Measurements from ENCODE around the gene PYGB. TPM values are rescaled to one million over a fixed set of nuclear protein-coding genes. Genes with fewer than 3 reads are reported as not detected.

Gene PYGB
- total RNA-seq, 2 experiments from 2014 or later: 26.3 to 27.5 TPM

DNA sequence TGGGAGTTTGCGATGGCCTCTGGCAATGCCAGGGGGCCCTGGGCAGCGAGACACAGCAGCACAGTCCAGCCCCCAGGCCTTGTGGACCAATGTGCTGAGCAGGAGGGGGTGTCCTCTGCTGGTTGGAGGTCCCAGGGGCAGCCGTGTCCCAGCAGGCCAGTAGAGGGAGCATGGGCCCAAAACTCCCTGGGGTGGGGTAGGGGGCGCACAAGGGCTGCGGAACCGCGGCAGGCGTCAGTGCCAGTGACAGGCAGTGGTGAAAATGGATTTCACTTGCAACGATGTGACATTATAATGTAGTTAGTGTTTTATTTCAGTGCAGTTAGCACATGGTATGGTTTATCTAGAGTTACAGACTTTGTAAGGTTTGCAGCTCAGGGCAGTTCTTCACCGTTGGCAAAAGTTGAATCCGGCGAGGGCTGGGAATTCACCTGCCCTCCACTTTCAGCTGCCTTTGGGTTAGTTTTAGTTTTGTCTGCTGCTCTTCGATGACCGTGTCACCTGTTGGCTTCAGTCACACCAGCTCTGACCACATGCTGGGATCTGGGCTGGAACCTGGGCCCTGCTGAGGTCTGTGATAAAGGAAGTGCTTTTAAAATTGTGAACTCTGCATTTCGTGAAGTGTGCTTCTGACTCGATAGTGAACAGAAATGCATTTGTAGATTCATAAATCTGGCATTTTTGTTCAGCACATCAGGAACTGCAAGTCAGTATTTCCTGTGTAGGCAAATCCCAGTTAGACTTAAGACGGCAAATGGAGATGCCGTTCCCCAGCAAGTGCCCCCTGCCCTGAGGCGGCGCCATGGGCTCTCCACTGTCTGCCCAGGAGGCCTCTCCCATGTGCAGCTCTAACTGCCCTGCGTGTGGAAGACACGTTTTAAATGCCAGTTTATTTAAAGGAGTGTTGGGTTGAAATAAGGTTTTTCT lies 46.8 kb downstream of the PYGB start:
- no peaks in the 10 kb centered on the region for H3K27me3 ChIP-seq (ENCODE audit: control insufficient read depth in 1 of 2, insufficient read depth in 2 of 2, low read length in 2 of 2)
- H3K36me3 ChIP-seq (ENCODE audit: insufficient read depth, low read length): peaks cover 40% of the 10 kb centered on the region
- H3K4me1 ChIP-seq (ENCODE audit: insufficient read depth, low read length): peaks cover 5% of the 10 kb centered on the region
- Mint-ChIP-seq H3K27ac (peak overlapping the region; percentile 39), H3K9me3 (no peaks in the 10 kb centered on the region), H3K4me1 (ENCODE audit: low read depth) (no peaks in the 10 kb centered on the region), H3K36me3 (ENCODE audit: low read depth) (peaks cover 30% of the 10 kb centered on the region), H3K27me3 (no peaks in the 10 kb centered on the region), H3K4me3 (no peak overlapping the region)
- CTCF ChIA-PET: interaction anchor here (0.8 to 2.5 kb wide), 4 partner anchors 14 to 113 kb away, joined by 3 to 15 read pairs (median 4); partner anchors contain the start of gene GINS1
- intact Hi-C loops (cut with DNase I, micrococcal nuclease): loop anchor here (1.0 to 10.0 kb wide), 4 partner anchors 100 to 300 kb away; partner anchors contain the start of genes APMAP (in 1 of the 2) and ENTPD6 (in 1 of the 2)
- peak; percentile 37 to 79 (median 59) for DNase-seq
- ATAC-seq (ENCODE audit: poor library complexity): peak; percentile 84
- TF ChIP-seq, protein P1, sequence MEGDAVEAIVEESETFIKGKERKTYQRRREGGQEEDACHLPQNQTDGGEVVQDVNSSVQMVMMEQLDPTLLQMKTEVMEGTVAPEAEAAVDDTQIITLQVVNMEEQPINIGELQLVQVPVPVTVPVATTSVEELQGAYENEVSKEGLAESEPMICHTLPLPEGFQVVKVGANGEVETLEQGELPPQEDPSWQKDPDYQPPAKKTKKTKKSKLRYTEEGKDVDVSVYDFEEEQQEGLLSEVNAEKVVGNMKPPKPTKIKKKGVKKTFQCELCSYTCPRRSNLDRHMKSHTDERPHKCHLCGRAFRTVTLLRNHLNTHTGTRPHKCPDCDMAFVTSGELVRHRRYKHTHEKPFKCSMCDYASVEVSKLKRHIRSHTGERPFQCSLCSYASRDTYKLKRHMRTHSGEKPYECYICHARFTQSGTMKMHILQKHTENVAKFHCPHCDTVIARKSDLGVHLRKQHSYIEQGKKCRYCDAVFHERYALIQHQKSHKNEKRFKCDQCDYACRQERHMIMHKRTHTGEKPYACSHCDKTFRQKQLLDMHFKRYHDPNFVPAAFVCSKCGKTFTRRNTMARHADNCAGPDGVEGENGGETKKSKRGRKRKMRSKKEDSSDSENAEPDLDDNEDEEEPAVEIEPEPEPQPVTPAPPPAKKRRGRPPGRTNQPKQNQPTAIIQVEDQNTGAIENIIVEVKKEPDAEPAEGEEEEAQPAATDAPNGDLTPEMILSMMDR (IDR thresholded peaks at IDR 0.05): peak; percentile 83
- H3K9me3 ChIP-seq (ENCODE audit: control insufficient read depth in 1 of 2, insufficient read depth in 1 of 2, low read length in 2 of 2): no peaks in the 10 kb centered on the region
- no peak overlapping the region for H3K4me3 ChIP-seq (ENCODE audit: low read length)
- H3K27ac ChIP-seq (ENCODE audit: low read depth in 1 of 2, low read length in 2 of 2): no peak overlapping the region
- POLR2A ChIA-PET: no interaction called here

DNA sequence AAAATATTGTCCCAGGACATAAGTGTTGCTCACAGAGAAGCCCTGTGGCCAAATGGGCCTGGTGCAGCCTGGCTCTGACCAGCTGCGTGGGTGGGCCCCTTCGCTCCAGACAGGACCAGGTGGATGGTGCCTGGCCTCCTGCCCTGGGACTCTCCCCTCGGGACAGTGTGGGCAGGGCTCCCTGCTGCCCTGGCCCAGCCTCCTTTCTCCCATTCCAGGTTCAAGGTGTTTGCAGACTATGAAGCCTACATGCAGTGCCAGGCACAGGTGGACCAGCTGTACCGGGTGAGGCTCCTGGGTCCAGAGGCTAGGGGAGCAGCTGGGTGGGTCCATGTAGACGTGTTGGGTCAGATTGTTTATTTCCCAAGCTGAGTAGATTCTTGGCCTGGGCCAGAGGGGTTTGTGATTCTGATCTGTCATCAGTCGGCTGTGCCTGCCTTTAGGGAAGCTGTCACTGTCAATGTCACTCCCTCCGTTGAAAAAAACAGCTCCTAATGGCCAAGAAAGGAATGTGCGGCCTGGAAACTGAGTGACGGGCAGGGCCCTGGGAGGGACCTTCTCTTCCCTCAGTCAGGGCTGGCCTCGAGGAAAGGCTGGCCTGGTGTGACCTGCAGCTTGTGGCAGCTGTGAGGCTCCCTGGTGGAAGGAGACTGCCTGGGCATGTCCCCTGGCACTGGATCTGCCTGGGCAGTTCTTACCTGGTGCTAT lies 47.7 kb downstream of the PYGB start:
- Mint-ChIP-seq H3K27ac (peak overlapping the region; percentile 42), H3K4me1 (ENCODE audit: low read depth) (no peaks in the 10 kb centered on the region), H3K4me3 (no peak overlapping the region), H3K36me3 (ENCODE audit: low read depth) (peaks cover 27% of the 10 kb centered on the region), H3K9me3 (no peaks in the 10 kb centered on the region), H3K27me3 (no peaks in the 10 kb centered on the region)
- Histone ChIP-seq H3K9me3 (ENCODE audit: control insufficient read depth in 1 of 2, insufficient read depth in 1 of 2, low read length in 2 of 2) (no peaks in the 10 kb centered on the region), H3K27ac (ENCODE audit: low read depth in 1 of 2, low read length in 2 of 2) (no peak overlapping the region), H3K36me3 (ENCODE audit: insufficient read depth, low read length) (peaks cover 36% of the 10 kb centered on the region), H3K27me3 (ENCODE audit: control insufficient read depth in 1 of 2, insufficient read depth in 2 of 2, low read length in 2 of 2) (no peaks in the 10 kb centered on the region), H3K4me3 (ENCODE audit: low read length) (no peak overlapping the region), H3K4me1 (ENCODE audit: insufficient read depth, low read length) (peaks cover 5% of the 10 kb centered on the region)
- TF ChIP-seq, protein P1 (IDR thresholded peaks at IDR 0.05): no peak
- POLR2A ChIA-PET: no interaction called here
- intact Hi-C loops (cut with DNase I, micrococcal nuclease): loop anchor here in 1 of 2 experiments (10.0 kb wide), 2 partner anchors 101 to 301 kb away; partner anchors contain the start of genes APMAP and ENTPD6
- no peak for DNase-seq
- CTCF ChIA-PET: interaction anchor here (0.8 to 2.5 kb wide), 3 partner anchors 98 to 104 kb away, joined by 3 to 15 read pairs (median 4); no protein-coding TSS in a partner anchor
- no peak for ATAC-seq (ENCODE audit: poor library complexity)
